Ishikawa (cell line): Measurements from ENCODE around the gene PHLDA3.

Source experiments
- CEBPB ChIP-seq: IDR thresholded peaks from 2 replicates; pipeline ENCODE4 v1.6.1; 2012
- CREB1 ChIP-seq: IDR thresholded peaks from 2 replicates; pipeline ENCODE4 v1.6.1; 2012; ENCODE audit warnings: low read depth
- EGR1 ChIP-seq: IDR thresholded peaks from 2 replicates; pipeline ENCODE4 v1.6.1; 2012
- EP300 ChIP-seq: IDR thresholded peaks from 2 replicates; pipeline ENCODE4 v1.6.1; 2012; ENCODE audit warnings: borderline replicate concordance
- FOXM1 ChIP-seq: IDR thresholded peaks from 2 replicates; pipeline ENCODE4 v1.6.1; 2012; ENCODE audit warnings: low read depth, borderline replicate concordance
- NFIC ChIP-seq: IDR thresholded peaks from 2 replicates; pipeline ENCODE4 v1.6.1; 2012
- RAD21 ChIP-seq: IDR thresholded peaks from 2 replicates; pipeline ENCODE4 v1.6.1; 2012; ENCODE audit warnings: low read depth
- TAF1 ChIP-seq: IDR thresholded peaks from 2 replicates; pipeline ENCODE4 v1.6.1; 2012; ENCODE audit warnings: low read depth, mild to moderate bottlenecking
- TCF12 ChIP-seq: IDR thresholded peaks from 2 replicates; pipeline ENCODE4 v1.6.1; 2012; ENCODE audit warnings: low read depth
- TEAD4 ChIP-seq: IDR thresholded peaks from 2 replicates; pipeline ENCODE4 v1.6.1; 2012
- YY1 ChIP-seq: IDR thresholded peaks from 2 replicates; pipeline ENCODE4 v1.6.1; 2012; ENCODE audit warnings: low read depth
- ZBTB7A ChIP-seq: IDR thresholded peaks from 2 replicates; pipeline ENCODE4 v1.6.1; 2012; ENCODE audit warnings: low read depth
- TF ChIP-seq, protein P1 (sequence below): IDR thresholded peaks from 2 replicates; pipeline ENCODE4 v1.6.1; 2012; ENCODE audit warnings: low read depth, mild to moderate bottlenecking
- TF ChIP-seq, protein P2 (sequence below): IDR thresholded peaks from 2 replicates; pipeline ENCODE4 v1.6.1; 2012
- TF ChIP-seq, protein P3 (sequence below): IDR thresholded peaks from 2 replicates; pipeline ENCODE4 v1.6.1; 2012

PHLDA3 gene

DNA sequence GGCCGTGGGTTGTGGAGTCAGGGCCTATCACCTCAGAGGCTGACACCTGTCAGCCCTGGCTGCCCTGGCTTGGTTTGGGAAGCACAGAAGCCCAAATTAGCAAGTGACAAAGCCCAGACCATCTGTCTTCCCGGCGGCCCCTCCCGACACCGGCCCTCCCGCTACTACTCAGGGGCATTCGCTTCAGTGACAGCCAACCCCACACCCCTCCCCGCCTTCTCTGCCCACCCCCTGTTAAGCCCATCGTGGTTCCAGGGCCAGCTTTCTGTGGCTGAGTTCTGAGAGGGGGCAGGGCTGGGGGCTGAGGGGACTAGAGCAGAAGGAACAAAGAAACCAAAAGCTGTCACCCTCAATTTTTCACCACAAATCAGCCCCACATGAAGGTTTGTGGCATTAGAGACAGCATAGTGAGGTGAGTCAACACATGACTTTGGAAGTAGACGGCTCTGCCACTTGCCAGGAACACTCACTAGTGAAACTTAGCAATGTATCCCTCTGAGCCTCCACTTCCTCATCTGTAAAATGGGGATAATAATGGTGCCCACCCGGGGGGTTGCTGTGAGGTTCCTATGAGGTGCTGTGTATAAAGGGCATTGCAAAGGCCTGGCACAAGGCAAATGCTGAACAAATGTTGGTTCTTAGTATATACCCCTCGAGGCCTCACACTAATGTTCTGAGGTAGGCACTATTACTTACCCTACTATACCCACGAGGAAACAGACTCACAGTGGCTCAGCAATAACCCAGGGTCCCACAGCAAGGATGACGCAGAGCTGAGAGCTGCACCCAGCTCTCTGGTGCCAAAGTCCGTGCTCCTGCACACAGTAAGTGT lies 42.3 kb downstream of the PHLDA3 start:
- TF ChIP-seq FOXM1, result no peak
- TF ChIP-seq, protein P1, sequence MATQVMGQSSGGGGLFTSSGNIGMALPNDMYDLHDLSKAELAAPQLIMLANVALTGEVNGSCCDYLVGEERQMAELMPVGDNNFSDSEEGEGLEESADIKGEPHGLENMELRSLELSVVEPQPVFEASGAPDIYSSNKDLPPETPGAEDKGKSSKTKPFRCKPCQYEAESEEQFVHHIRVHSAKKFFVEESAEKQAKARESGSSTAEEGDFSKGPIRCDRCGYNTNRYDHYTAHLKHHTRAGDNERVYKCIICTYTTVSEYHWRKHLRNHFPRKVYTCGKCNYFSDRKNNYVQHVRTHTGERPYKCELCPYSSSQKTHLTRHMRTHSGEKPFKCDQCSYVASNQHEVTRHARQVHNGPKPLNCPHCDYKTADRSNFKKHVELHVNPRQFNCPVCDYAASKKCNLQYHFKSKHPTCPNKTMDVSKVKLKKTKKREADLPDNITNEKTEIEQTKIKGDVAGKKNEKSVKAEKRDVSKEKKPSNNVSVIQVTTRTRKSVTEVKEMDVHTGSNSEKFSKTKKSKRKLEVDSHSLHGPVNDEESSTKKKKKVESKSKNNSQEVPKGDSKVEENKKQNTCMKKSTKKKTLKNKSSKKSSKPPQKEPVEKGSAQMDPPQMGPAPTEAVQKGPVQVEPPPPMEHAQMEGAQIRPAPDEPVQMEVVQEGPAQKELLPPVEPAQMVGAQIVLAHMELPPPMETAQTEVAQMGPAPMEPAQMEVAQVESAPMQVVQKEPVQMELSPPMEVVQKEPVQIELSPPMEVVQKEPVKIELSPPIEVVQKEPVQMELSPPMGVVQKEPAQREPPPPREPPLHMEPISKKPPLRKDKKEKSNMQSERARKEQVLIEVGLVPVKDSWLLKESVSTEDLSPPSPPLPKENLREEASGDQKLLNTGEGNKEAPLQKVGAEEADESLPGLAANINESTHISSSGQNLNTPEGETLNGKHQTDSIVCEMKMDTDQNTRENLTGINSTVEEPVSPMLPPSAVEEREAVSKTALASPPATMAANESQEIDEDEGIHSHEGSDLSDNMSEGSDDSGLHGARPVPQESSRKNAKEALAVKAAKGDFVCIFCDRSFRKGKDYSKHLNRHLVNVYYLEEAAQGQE, result no peak
- no peak for TF ChIP-seq EP300
- TF ChIP-seq TAF1, result no peak

DNA sequence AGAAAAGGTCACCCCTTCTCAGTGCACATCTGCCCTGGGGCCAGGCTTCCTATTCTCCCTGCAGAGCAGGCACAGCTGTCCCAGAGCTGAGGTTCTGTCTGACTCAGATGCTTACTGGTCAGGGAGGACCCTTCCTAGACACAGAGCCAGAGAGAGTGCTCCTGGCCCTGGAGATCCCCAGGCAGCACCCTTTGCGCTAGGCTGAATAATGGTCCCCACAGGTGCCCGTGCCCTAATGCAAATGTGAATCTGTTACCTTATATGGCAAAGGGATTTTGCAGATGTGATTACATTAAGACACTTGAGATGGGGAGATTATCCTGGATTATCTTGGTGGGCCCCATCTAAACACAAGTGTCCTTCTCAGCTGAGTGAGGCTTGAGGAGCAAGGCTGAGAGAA lies 44.8 kb downstream of the PHLDA3 start:
- no peak for TF ChIP-seq FOXM1
- no peak for TF ChIP-seq RAD21
- no peak for TF ChIP-seq EP300
- no peak for TF ChIP-seq TCF12
- TF ChIP-seq, protein P2, sequence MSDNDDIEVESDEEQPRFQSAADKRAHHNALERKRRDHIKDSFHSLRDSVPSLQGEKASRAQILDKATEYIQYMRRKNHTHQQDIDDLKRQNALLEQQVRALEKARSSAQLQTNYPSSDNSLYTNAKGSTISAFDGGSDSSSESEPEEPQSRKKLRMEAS, result no peak
- TF ChIP-seq, protein P1, result no peak
- no peak for TF ChIP-seq ZBTB7A
- TF ChIP-seq TAF1, result no peak
- no peak for TF ChIP-seq YY1
- TF ChIP-seq, protein P3, sequence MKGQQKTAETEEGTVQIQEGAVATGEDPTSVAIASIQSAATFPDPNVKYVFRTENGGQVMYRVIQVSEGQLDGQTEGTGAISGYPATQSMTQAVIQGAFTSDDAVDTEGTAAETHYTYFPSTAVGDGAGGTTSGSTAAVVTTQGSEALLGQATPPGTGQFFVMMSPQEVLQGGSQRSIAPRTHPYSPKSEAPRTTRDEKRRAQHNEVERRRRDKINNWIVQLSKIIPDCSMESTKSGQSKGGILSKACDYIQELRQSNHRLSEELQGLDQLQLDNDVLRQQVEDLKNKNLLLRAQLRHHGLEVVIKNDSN, result no peak
- TF ChIP-seq CREB1, result no peak
- no peak for TF ChIP-seq CEBPB
- TF ChIP-seq NFIC, result no peak
- no peak for TF ChIP-seq TEAD4
- no peak for TF ChIP-seq EGR1

DNA sequence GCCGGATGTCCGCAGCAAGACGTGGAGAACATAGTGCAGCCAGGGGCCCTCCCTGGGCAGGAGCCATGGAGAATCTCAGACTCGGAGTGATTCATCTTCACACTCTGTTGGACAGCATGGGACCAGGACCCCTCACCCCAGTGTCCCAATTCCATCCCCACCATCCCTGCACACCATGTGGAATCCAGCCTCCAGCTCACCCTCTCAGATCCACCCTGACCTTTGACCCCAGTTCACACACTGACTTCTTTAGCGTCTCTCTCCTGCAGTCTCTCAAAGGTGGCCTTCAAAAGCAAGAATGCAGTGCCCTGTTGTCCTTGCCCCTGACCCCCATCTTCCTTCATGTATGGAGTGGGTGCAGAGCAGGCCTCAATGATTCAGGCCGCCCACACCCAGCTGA lies 45.3 kb downstream of the PHLDA3 start:
- TF ChIP-seq, protein P2, result no peak
- TF ChIP-seq YY1 (no peak), TCF12 (no peak), EGR1 (no peak), EP300 (no peak), FOXM1 (no peak), TEAD4 (no peak), CEBPB (no peak), TAF1 (no peak), NFIC (no peak), CREB1 (no peak), RAD21 (no peak), ZBTB7A (no peak)
- TF ChIP-seq, protein P3, result no peak
- TF ChIP-seq, protein P1, result no peak

DNA sequence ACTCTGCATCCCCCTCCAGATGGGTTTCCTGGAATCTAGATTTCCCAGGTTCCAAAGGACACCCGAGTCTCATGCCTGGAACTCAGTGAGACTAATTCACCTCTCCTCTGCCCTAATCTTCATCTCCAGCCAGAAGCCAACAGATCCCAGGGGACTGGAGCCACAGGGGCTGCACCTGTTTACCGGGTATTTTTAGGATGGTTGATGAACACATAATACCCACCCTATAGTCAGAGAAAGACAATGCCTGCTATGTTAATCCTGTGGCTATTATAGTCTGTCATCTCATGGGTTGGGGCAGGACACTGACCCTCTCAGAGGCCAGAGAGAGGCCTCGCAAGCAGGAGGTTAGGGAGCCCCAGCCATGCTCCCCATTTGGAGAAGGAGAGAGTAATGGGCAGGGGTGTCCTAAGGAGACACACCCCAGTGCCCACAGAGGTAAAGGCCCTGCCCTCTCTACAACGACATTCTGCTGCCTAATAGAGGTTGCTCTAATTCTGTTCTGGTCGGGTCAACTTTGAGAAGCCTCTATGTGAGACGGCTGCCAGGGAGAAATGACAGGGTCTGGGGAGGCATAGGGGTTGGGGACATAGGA lies 46.5 kb downstream of the PHLDA3 start:
- TF ChIP-seq RAD21, result no peak
- no peak for TF ChIP-seq EP300
- no peak for TF ChIP-seq TCF12
- TF ChIP-seq EGR1, result no peak
- TF ChIP-seq YY1, result no peak
- TF ChIP-seq NFIC, result no peak
- TF ChIP-seq, protein P1, result no peak
- TF ChIP-seq, protein P2, result no peak
- TF ChIP-seq FOXM1, result no peak
- TF ChIP-seq CEBPB, result no peak
- TF ChIP-seq, protein P3, result no peak
- no peak for TF ChIP-seq ZBTB7A
